Activated gamma-delta T cell (primary cell): ENCODE results near the gene TSPAN12.
A peak's percentile ranks its signal among the peaks of the same experiment; 100 is the strongest.
"Not testable (repeated sequence)": the region's sequence is repeated elsewhere in the genome, so short reads cannot be mapped to it uniquely, and the experiment has no call there.

Experiments used
- DNase-seq: peaks from one replicate; lab custom pipeline; 2025; lab: John Stamatoyannopoulos, UW
- total RNA-seq, 2 donors: gene quantifications; one replicate each; lab custom pipeline; 2026; lab: John Stamatoyannopoulos, UW

The TSPAN12 gene
- 0.15 to 0.17 reads per million in 2 donors for total RNA-seq

DNA sequence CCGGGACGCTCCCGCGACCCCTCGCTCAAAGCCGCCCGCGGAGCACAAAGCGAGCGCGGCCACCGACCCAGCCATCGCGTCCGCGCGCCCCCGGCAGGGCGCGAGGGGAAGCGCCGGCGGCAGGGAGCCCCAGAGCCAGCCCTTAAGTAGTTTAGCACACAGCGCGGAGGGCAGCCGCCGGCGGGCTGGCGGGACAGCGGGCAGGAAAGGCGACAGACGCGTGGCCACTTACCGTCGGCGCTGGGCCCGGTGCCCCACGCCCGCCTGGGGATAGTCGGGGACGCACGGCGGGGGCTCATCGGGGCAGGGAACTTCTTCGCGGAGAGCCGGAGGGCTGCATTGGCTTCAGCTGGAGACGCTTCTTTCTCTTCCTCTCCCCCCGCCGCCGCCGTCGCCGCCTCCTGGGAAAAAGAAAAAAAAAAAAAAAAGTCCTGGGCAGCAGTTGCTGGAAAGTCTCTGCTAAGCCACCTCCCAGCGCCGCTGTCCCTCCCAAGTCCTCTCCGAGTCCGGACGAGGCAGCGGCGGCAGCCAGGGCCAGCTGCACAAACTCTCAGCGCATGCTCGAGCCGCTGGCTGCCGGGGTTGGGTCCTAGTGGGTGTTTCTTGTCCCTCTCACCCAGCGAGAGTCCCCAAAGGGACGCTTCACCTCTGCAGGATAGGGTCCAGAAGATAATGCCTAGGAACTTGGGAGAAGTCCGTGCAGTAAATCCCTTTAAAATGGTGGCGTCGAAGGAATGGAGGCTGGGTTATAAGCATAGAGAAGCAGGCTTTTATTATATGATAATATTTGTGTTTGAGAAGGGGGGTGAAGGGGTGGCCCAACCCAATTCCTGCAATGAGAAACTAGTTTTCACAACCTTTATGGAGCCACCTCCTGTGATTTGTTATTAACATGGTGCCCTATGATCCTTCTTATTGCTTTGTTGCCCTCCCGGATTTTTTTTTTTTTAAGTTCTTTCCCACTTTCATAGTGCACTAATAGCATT lies at the start of gene TSPAN12:
Gene TSPAN12, minus strand, starts transcription at position 557 of the 986 bp plus-strand sequence. CDS start 1,381 bp downstream, outside the sequence.
- peak; percentile 10 for DNase-seq

- DNase-seq, result no peak
Observed at GRCh38 chr7:120898715-120899499, 41.0 kb upstream of the TSPAN12 start.

GRCh38 chr7:120895253-120895652 lies 37.3 kb upstream of the TSPAN12 start:
- DNase-seq, result not testable (repeated sequence)

DNA sequence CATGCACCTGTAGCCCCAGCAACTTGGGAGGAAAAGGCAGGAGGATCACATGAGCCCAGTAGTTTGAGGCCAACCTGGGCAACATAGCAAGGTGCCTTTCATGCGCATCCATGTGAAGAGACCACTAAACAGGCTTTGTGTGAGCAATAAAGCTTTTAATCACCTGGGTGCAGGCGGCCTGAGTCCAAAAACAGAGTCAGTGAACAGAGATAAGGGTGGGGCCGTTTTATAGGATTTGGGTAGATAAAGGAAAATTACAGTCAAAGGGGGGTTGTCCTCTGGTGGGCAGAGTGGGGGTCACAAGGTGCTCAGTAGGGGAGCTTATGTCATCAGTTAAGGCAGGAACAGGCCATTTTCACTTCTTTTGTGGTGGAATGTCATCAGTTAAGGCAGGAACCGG lies 27.7 kb upstream of the TSPAN12 start:
- not testable (repeated sequence) for DNase-seq

DNA sequence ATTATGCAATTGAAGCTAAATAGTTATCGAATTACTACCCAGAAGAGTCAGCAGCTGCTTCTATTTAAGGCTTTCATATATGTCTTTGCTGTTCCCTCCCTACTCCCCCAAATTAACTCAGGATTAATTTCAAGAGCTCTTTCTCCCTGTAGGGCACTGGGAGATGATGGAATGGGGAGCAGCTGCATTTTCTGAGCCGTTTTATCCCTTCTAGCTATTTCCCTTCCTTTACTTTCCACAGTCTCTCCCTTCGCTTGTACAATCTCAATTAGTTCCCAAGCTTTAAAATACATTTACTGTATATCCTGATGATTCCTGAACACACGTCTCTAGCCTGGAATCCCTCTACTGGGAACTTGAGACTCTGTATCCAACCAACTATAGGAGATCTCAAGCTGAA lies 19.8 kb upstream of the TSPAN12 start:
- no peak for DNase-seq

DNA sequence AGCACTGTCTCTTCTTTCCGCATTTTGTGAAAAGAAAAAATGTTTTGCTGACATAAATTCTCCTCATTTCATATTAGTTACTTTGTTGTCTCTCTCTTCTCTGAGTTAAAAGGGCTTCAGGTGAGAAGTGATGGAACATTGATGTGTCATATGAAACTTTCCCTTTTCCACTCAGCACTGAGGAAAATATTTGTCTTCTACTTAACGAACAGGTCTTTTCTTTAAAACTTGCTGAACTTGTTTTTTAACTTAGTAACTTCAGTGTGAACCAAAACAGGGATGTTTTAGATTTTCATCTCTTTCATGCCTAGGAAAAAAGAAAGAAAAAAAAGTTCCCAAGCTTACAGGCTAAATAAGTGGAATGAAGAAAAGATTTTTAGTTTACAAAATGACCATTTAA lies 19.0 kb upstream of the TSPAN12 start:
- DNase-seq, result no peak

DNA sequence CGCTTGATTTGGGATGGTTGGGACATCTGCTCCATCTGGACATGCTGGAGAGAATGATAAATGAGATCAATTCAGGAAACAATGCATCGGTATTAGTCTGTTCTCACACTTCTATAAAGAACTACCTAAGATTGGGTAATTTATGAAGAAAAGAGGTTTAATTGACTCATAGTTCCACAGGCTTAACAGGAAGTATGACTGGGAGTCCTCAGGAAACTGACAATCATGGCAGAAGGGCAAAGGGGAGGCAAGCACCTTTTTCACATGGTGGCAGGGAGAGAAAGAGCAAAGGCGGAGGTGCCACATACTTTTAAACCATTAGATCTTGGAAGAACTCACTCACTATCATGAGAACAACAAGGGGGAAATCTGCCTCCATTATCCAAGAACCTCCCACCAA lies 16.8 kb upstream of the TSPAN12 start:
- no peak for DNase-seq

- no peak for DNase-seq
Observed at GRCh38 chr7:120874016-120874415, 16.1 kb upstream of the TSPAN12 start.

GRCh38 chr7:120873401-120873800 lies 15.5 kb upstream of the TSPAN12 start:
- DNase-seq, result no peak

- DNase-seq, result no peak
Observed at GRCh38 chr7:120869700-120870099, 11.8 kb upstream of the TSPAN12 start.

GRCh38 chr7:120867932-120868331 lies 10.0 kb upstream of the TSPAN12 start:
- DNase-seq, result no peak

GRCh38 chr7:120865191-120865981 lies 7.4 kb upstream of the TSPAN12 start:
- DNase-seq, result no peak

- no peak for DNase-seq
Observed at GRCh38 chr7:120864141-120864900, 6.4 kb upstream of the TSPAN12 start.

DNA sequence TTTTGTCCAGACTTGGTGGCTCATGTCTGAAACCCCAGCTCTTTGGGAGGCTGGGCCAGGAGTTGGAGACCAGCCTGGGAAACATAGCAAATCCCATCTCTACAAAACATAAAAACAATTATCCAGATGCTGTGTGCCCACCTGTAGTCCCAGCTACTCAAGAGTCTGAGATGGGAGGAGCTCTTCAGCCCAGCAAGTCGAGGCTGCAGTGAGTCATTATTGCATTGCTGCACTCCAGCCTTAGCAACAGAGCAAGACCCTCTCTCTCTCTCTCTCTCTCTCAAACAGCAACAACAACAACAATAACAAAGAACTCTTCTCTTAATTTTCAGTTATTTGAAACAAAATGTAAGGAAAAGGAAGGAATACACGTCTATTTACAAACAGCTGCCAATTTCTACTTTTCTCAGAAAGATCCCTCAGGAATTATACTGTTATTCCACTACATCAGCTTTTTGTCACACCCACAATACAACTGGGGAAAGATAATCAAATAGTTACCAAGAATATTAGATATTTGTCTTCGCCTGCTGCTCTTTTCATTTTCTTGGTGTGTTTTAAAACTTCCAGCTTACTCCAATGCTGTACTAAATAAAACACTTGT lies 5.1 kb upstream of the TSPAN12 start:
- DNase-seq, result no peak

- no peak for DNase-seq
Observed at GRCh38 chr7:120860156-120860555, 2.2 kb upstream of the TSPAN12 start.

DNA sequence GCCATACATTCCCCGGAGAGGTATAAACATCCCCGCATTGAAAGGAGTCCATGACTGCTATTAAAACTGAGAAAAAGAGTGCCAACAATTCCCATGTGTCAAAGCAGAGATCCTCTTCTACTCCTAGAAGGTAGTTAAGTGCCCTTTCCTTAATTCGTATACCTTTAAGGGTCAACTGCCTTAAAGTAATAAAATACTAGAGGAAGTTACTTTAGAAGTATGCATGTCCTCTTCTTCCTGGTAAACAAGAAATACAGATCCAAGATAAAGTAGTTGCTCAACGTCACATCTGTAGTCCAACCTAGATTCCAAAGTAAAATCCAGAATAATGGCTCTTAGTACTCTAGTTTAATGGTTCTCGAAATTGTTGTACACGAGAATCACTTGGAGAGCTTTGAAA lies 1.5 kb upstream of the TSPAN12 start:
- DNase-seq, result no peak

DNA sequence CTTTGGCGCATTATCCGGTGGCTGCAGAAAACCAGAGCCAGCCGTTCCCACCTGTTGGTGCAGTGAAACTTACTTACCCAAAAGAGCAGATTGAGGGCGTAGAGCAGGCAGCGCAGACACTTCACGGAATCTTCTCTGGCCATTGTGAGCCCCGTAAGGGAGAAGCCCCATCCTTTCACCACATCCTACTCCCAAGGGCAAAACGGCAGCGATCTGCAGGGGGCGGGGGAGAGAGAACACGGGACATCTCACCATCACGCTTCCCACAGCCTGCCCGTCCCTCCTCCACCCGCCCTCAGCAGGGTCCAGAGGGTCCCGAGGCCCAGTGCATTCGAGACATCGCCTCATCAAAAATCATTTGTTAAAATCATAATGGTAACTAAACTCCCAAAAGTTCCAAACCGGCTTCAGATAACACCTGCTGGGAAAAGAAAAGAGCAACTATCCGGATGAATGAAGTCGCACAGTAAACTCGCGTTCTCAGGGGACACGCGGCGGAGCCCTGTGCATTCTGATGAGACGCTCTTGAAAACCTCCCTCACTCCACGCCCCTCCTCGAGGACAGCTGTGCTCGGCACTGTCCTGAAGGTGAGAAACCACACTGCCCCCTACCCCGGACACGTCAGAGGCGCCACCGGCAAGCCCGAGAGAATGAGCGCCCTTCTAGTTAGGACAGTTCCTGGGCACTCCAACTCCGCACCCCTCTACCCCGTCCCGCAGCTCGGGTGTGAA lies 1.2 kb downstream of the TSPAN12 start:
- no peak for DNase-seq

DNA sequence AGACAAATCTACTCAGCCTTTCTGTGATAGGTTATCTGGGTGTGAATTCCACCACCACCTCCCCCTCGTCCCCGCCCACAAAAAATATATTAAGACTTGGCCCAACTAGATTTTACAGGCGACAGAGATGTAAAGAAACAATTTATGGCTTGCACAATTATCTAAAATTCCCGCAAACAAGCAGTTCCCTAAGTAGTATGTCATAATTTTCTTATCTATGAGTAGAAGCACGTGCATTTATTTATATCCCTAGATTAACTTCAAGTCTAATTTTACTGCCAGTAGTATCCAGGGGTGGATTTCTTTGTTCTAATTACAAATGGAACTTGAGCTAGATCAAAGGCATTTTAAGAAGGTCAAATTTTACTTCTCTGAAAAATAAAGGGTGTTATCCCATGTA lies 1.7 kb downstream of the TSPAN12 start:
- no peak for DNase-seq

DNA sequence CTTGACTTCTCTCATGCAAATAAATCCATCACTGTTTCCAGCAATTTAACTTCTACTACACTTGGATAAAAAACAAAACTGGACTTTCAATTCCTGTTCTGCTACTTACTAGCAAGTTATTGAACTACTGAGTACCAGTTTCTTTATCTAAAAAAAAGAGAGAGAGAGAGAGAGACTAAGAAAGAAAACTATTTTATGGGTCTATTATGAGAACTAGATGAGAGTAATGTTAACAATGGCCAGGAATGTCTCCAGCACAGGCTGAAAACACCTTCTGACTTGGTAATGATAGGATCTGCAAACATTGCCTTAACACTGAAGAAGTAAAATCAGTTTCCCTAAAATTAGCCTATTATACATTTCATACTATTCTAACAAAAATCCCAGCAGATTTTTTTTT lies 5.2 kb downstream of the TSPAN12 start:
- no peak for DNase-seq

GRCh38 chr7:120843109-120843508 lies 14.8 kb downstream of the TSPAN12 start:
- DNase-seq, result no peak
